Measurements from ENCODE around the gene PITPNB.

Gene PITPNB

GRCh38 chr22:27880778-27881394 is 38.2 kb downstream of the PITPNB start:
- DNase-seq (ENCODE audit: low read depth, low spot score): no peak

GRCh38 chr22:27879923-27880322 is 39.1 kb downstream of the PITPNB start:
- no peak for DNase-seq (ENCODE audit: low read depth, low spot score)

GRCh38 chr22:27878541-27878940 is 40.5 kb downstream of the PITPNB start:
- DNase-seq (ENCODE audit: low read depth, low spot score): no peak

GRCh38 chr22:27877501-27877900 is 41.6 kb downstream of the PITPNB start:
- DNase-seq (ENCODE audit: low read depth, low spot score): no peak

- DNase-seq (ENCODE audit: low read depth, low spot score): no peak
Observed at GRCh38 chr22:27876684-27877083, 42.4 kb downstream of the PITPNB start.

GRCh38 chr22:27875951-27876350 is 43.1 kb downstream of the PITPNB start:
- DNase-seq (ENCODE audit: low read depth, low spot score): no peak

- no peak for DNase-seq (ENCODE audit: low read depth, low spot score)
Observed at GRCh38 chr22:27874764-27875163, 44.3 kb downstream of the PITPNB start.

- no peak for DNase-seq (ENCODE audit: low read depth, low spot score)
Observed at GRCh38 chr22:27874185-27874584, 44.9 kb downstream of the PITPNB start.

- DNase-seq (ENCODE audit: low read depth, low spot score): no peak
Observed at GRCh38 chr22:27873472-27873871, 45.6 kb downstream of the PITPNB start.

- no peak for DNase-seq (ENCODE audit: low read depth, low spot score)
Observed at GRCh38 chr22:27872488-27872887, 46.6 kb downstream of the PITPNB start.

- no peak for DNase-seq (ENCODE audit: low read depth, low spot score)
Observed at GRCh38 chr22:27871306-27872014, 47.6 kb downstream of the PITPNB start.

GRCh38 chr22:27870234-27871191 is 48.5 kb downstream of the PITPNB start:
- DNase-seq (ENCODE audit: low read depth, low spot score): no peak

GRCh38 chr22:27868732-27869282 is 50.2 kb downstream of the PITPNB start:
- DNase-seq (ENCODE audit: low read depth, low spot score): no peak

GRCh38 chr22:27867953-27868731 is 50.9 kb downstream of the PITPNB start:
- DNase-seq (ENCODE audit: low read depth, low spot score): no peak

- DNase-seq (ENCODE audit: low read depth, low spot score): no peak
Observed at GRCh38 chr22:27867085-27867952, 51.7 kb downstream of the PITPNB start.

- no peak for DNase-seq (ENCODE audit: low read depth, low spot score)
Observed at GRCh38 chr22:27866135-27867084, 52.6 kb downstream of the PITPNB start.

- DNase-seq (ENCODE audit: low read depth, low spot score): no peak
Observed at GRCh38 chr22:27865496-27865895, 53.6 kb downstream of the PITPNB start.

- no peak for DNase-seq (ENCODE audit: low read depth, low spot score)
Observed at GRCh38 chr22:27863556-27863955, 55.5 kb downstream of the PITPNB start.

- no peak for DNase-seq (ENCODE audit: low read depth, low spot score)
Observed at GRCh38 chr22:27863001-27863400, 56.1 kb downstream of the PITPNB start.
